H1 (cell line): ENCODE results near the gene OR4F6. TPM values are rescaled to one million over a fixed set of nuclear protein-coding genes. Genes with fewer than 3 reads are reported as not detected.

Source experiments
- CTCF ChIA-PET: fragments of 300-600 bp; sonication (Branson Sonifier 250); formaldehyde crosslinking; loops from one replicate; lab custom pipeline; 2021; ENCODE audit not compliant: partially characterized antibody; lab: Charles Lee
- POLR2A ChIA-PET: fragments of 300-600 bp; sonication (Branson Sonifier 250); formaldehyde crosslinking; loops from one replicate; lab custom pipeline; 2021; ENCODE audit warnings: inconsistent platforms; ENCODE audit not compliant: partially characterized antibody; lab: Charles Lee
- DNase-seq, 2 experiments: peaks; one replicate each; pipeline versions ENCODE4 v3.0.0 to v3.0.0-alpha.2; 2010 to 2022; ENCODE audit warnings: low spot score in 2 of 2, low read depth in 1 of 2, mixed read lengths in 1 of 2
- FAIRE-seq: peaks from 2 replicates; lab custom pipeline; 2011; peaks lifted over from hg19 to GRCh38; lab: Jason Lieb, UNC
- H2AFZ ChIP-seq: 2 replicates; pipeline ENCODE4 v1.8.1; 2012; ENCODE audit warnings: low read length, inconsistent platforms
- H2AK5ac ChIP-seq: 2 replicates; pipeline ENCODE4 v1.6.1; 2013; ENCODE audit warnings: low read depth, low read length
- H2BK120ac ChIP-seq: replicated peaks from 2 replicates; pipeline ENCODE3; 2013; ENCODE audit warnings: low read depth, low read length, inconsistent platforms
- H2BK12ac ChIP-seq: 2 replicates; pipeline ENCODE4 v1.6.1; 2013; ENCODE audit warnings: low read depth, low read length
- H2BK15ac ChIP-seq: 2 replicates; pipeline ENCODE4 v1.6.1; 2013; ENCODE audit warnings: low read length
- H2BK20ac ChIP-seq: 2 replicates; pipeline ENCODE4 v1.6.1; 2013; ENCODE audit warnings: low read length
- H2BK5ac ChIP-seq: 2 replicates; pipeline ENCODE4 v1.6.1; 2013; ENCODE audit warnings: low read depth, low read length
- H3K14ac ChIP-seq: 2 replicates; pipeline ENCODE4 v1.6.1; 2013; ENCODE audit warnings: inconsistent platforms; ENCODE audit not compliant: insufficient read length
- H3K18ac ChIP-seq: 2 replicates; pipeline ENCODE4 v1.6.1; 2013; ENCODE audit warnings: low read length; ENCODE audit errors: extremely low read depth
- H3K23ac ChIP-seq: 2 replicates; pipeline ENCODE4 v1.6.1; 2013; ENCODE audit warnings: inconsistent platforms; ENCODE audit not compliant: insufficient read length
- H3K23me2 ChIP-seq: 2 replicates; pipeline ENCODE4 v1.6.1; 2013; ENCODE audit warnings: low read depth, low read length
- H3K27ac ChIP-seq: 2 replicates; pipeline ENCODE4 v1.6.1; 2011; ENCODE audit warnings: low read depth, low read length, inconsistent platforms
- H3K27me3 ChIP-seq, 4 experiments: replicated peaks in 1 of 4; 1 replicate in 1 of 4; 2 replicates in 3 of 4; pipeline versions ENCODE4 v1.6.1 to v1.8.1; 2011 to 2013; ENCODE audit warnings: low read length in 3 of 4, mild to moderate bottlenecking in 3 of 4, inconsistent platforms in 2 of 4, mixed read lengths in 2 of 4, moderate library complexity in 1 of 4; ENCODE audit not compliant: control insufficient read depth in 3 of 4, insufficient read depth in 3 of 4; ENCODE audit errors: extremely low read depth in 1 of 4
- H3K36me3 ChIP-seq, 4 experiments: 2 replicates each; pipeline versions ENCODE4 v1.6.1 to v1.8.1; 2011 to 2013; ENCODE audit warnings: mild to moderate bottlenecking in 4 of 4, low read length in 3 of 4, moderate library complexity in 2 of 4, control low read depth in 1 of 4, inconsistent platforms in 1 of 4; ENCODE audit not compliant: insufficient read depth in 4 of 4, control insufficient read depth in 2 of 4
- H3K4ac ChIP-seq: replicated peaks from 2 replicates; pipeline ENCODE3; 2013; ENCODE audit warnings: low read length, low read depth, mixed read lengths, inconsistent platforms; ENCODE audit not compliant: insufficient read length
- H3K4me1 ChIP-seq, 4 experiments: replicated peaks in 1 of 4; 1 replicate in 1 of 4; 2 replicates in 3 of 4; pipeline versions ENCODE4 v1.6.1 to v1.8.1; 2011 to 2013; ENCODE audit warnings: low read length in 3 of 4, inconsistent platforms in 2 of 4, mixed read lengths in 1 of 4; ENCODE audit not compliant: insufficient read depth in 4 of 4, control insufficient read depth in 3 of 4
- H3K4me2 ChIP-seq, 2 experiments: 2 replicates each; pipeline versions ENCODE4 v1.6.1 to v1.8.1; 2011 to 2013; ENCODE audit warnings: low read depth in 2 of 2, low read length in 2 of 2, control low read depth in 1 of 2, inconsistent platforms in 1 of 2, mild to moderate bottlenecking in 1 of 2; ENCODE audit not compliant: insufficient read depth in 1 of 2
- H3K4me3 ChIP-seq, 4 experiments: fragments of 200-600, 300-600 bp in 1 of 4; sonication (generic), shearing (Covaris generic), sonication (Bioruptor Twin) in 1 of 4; 2 replicates each; pipeline versions ENCODE4 v1.5.1 to v1.8.1; 2011 to 2016; ENCODE audit warnings: low read length in 4 of 4, low read depth in 3 of 4, control low read depth in 2 of 4, inconsistent platforms in 2 of 4, mild to moderate bottlenecking in 2 of 4, mixed read lengths in 1 of 4, moderate library complexity in 1 of 4; ENCODE audit not compliant: insufficient read depth in 2 of 4; ENCODE audit errors: extremely low read depth in 1 of 4
- H3K56ac ChIP-seq: replicated peaks from 2 replicates; pipeline ENCODE3; 2013; ENCODE audit warnings: low read depth, mild to moderate bottlenecking, mixed read lengths, low read length, inconsistent platforms; ENCODE audit not compliant: insufficient read length
- H3K79me1 ChIP-seq: 2 replicates; pipeline ENCODE4 v1.6.1; 2013; ENCODE audit warnings: low read depth, low read length, control low read depth
- H3K79me2 ChIP-seq, 2 experiments: 2 replicates each; pipeline versions ENCODE4 v1.6.1 to v1.8.1; 2012 to 2013; ENCODE audit warnings: low read length in 2 of 2, mild to moderate bottlenecking in 2 of 2, inconsistent platforms in 1 of 2; ENCODE audit not compliant: insufficient read depth in 2 of 2, control insufficient read depth in 1 of 2
- H3K9ac ChIP-seq, 4 experiments: replicated peaks in 1 of 4; 1 replicate in 1 of 4; 2 replicates in 3 of 4; pipeline versions ENCODE4 v1.6.1 to v1.8.1; 2011 to 2013; ENCODE audit warnings: low read depth in 3 of 4, low read length in 3 of 4, control low read depth in 2 of 4, mild to moderate bottlenecking in 2 of 4, moderate library complexity in 2 of 4, inconsistent platforms in 1 of 4; ENCODE audit errors: extremely low read depth in 1 of 4
- H3K9me3 ChIP-seq, 2 experiments: 2 replicates each; pipeline versions ENCODE4 v1.6.1 to v1.8.1; 2012 to 2013; ENCODE audit warnings: mild to moderate bottlenecking in 2 of 2, moderate library complexity in 2 of 2, control low read depth in 1 of 2, inconsistent platforms in 1 of 2, low read depth in 1 of 2, low read length in 1 of 2, mixed read lengths in 1 of 2; ENCODE audit not compliant: insufficient read depth in 2 of 2
- H4K20me1 ChIP-seq, 2 experiments: replicated peaks in 1 of 2; 2 replicates each; pipeline versions ENCODE3 to v1.8.1; 2011 to 2013; ENCODE audit warnings: inconsistent platforms in 2 of 2, low read length in 2 of 2, mild to moderate bottlenecking in 1 of 2; ENCODE audit not compliant: insufficient read depth in 2 of 2, control insufficient read depth in 1 of 2
- H4K5ac ChIP-seq: 2 replicates; pipeline ENCODE4 v1.6.1; 2013; ENCODE audit warnings: low read length, low read depth, mixed read lengths, inconsistent platforms; ENCODE audit not compliant: insufficient read length
- H4K8ac ChIP-seq: 2 replicates; pipeline ENCODE4 v1.8.0; 2013; ENCODE audit warnings: mild to moderate bottlenecking, moderate library complexity, low read length, inconsistent platforms; ENCODE audit not compliant: insufficient read depth; ENCODE audit errors: extremely low read depth
- H4K91ac ChIP-seq: replicated peaks from 2 replicates; pipeline ENCODE3; 2013; ENCODE audit warnings: low read length, mixed read lengths, inconsistent platforms; ENCODE audit not compliant: insufficient read length
- BCL11A ChIP-seq, 2 experiments: IDR thresholded peaks; one replicate each; pipeline ENCODE4 v1.6.1; 2011; ENCODE audit warnings: low read depth in 2 of 2, low read length in 2 of 2, mild to moderate bottlenecking in 2 of 2
- CBX5 ChIP-seq: fragments of 300-800, 300-1000 bp; sonication (generic); IDR thresholded peaks from 2 replicates; pipeline ENCODE4 v1.7.1; 2016; ENCODE audit warnings: antibody characterized with exemption, low read length, low read depth
- CHD1 ChIP-seq: IDR thresholded peaks from 2 replicates; pipeline ENCODE4 v1.6.1; 2012; ENCODE audit warnings: low read depth, low read length, improper control_type of control experiment
- EP300 ChIP-seq, 2 experiments: IDR thresholded peaks; 1 replicate in 1 of 2; 2 replicates in 1 of 2; pipeline ENCODE4 v1.6.1; 2011 to 2012; ENCODE audit warnings: low read depth in 2 of 2, low read length in 2 of 2, mild to moderate bottlenecking in 2 of 2, borderline replicate concordance in 1 of 2, inconsistent platforms in 1 of 2, moderate library complexity in 1 of 2
- FOSL1 ChIP-seq: IDR thresholded peaks from 2 replicates; pipeline ENCODE4 v1.6.1; 2011; ENCODE audit warnings: mild to moderate bottlenecking, low read depth, low read length, moderate library complexity; ENCODE audit not compliant: insufficient read depth
- GTF2F1 ChIP-seq: IDR thresholded peaks from 2 replicates; pipeline ENCODE4 v1.6.1; 2012; ENCODE audit warnings: low read depth, low read length, improper control_type of control experiment, borderline replicate concordance
- JUN ChIP-seq: IDR thresholded peaks from 2 replicates; pipeline ENCODE4 v1.6.1; 2011; ENCODE audit warnings: low read depth, mild to moderate bottlenecking, improper control_type of control experiment, low read length
- RNF2 ChIP-seq: fragments of 200-900, 300-1000 bp; sonication (generic); IDR thresholded peaks from 2 replicates; pipeline ENCODE4 v1.7.1; 2016; ENCODE audit warnings: borderline replicate concordance, low read depth, mild to moderate bottlenecking, antibody characterized with exemption, low read length; ENCODE audit not compliant: poor library complexity, severe bottlenecking; ENCODE audit errors: missing control alignments
- RXRA ChIP-seq: IDR thresholded peaks from 2 replicates; pipeline ENCODE4 v1.6.1; 2011; ENCODE audit warnings: low read depth, mild to moderate bottlenecking, low read length, moderate library complexity; ENCODE audit not compliant: insufficient read depth
- TAF7 ChIP-seq: optimal IDR thresholded peaks from 2 replicates; pipeline ENCODE3; 2011; ENCODE audit warnings: low read depth, mild to moderate bottlenecking, inconsistent platforms, low read length, moderate library complexity, borderline replicate concordance
- TBP ChIP-seq: IDR thresholded peaks from 2 replicates; pipeline ENCODE4 v1.6.1; 2011; ENCODE audit warnings: low read depth, low read length, improper control_type of control experiment
- TCF12 ChIP-seq: IDR thresholded peaks from 2 replicates; pipeline ENCODE4 v1.6.1; 2011; ENCODE audit warnings: low read depth, mild to moderate bottlenecking, low read length
- WGBS, 2 experiments: shearing (Covaris generic) in 1 of 2; methylation state at CpG; one replicate each; pipeline versions ENCODE4 v1.1.6 to v1.1.7; 2013 to 2015; ENCODE audit warnings: low lambda C conversion rate in 2 of 2, mixed read lengths in 2 of 2, inconsistent platforms in 1 of 2, low coverage in 1 of 2, missing lambda C conversion rate in 1 of 2; ENCODE audit not compliant: insufficient replicate concordance in 2 of 2, insufficient coverage in 1 of 2, insufficient read length in 1 of 2; ENCODE audit errors: extremely low coverage in 1 of 2, missing lambda C conversion rate in 1 of 2; 5-methylcytosine and 5-hydroxymethylcytosine counted together
- polyA plus RNA-seq, 7 experiments: library from polyadenylated mRNA; depleted of rRNA in 3 of 7; stranded (reverse) in 5 of 7; unstranded in 2 of 7; fragments of >200 nt in 5 of 7; fragments of 200-250 nt in 2 of 7; gene quantifications; 1 replicate in 5 of 7; 2 replicates in 1 of 7; 4 replicates in 1 of 7; pipeline versions ENCODE4 v1.2.1 to v1.2.3, GENCODE V29; 2011 to 2013; ENCODE audit warnings: missing spikeins in 2 of 7, mixed read lengths in 2 of 7
- total RNA-seq: library from RNA; stranded (reverse); fragmentation: NEBNext Ultra II Directional; extraction: Animal tissue kit (Norgen Biotek cat#: 25700); gene quantifications from 2 replicates; pipeline ENCODE4 v1.2.1, GENCODE V29; 2021
- TF ChIP-seq, protein P1 (sequence below): IDR thresholded peaks from 2 replicates; pipeline ENCODE4 v1.6.1; 2011; ENCODE audit warnings: low read length, improper control_type of control experiment

Gene OR4F6
- total and polyA plus RNA-seq, 2 of the 8 experiments (the other 6 are each of a cell fraction or from before 2014, with no cell fraction given) = not detected

DNA sequence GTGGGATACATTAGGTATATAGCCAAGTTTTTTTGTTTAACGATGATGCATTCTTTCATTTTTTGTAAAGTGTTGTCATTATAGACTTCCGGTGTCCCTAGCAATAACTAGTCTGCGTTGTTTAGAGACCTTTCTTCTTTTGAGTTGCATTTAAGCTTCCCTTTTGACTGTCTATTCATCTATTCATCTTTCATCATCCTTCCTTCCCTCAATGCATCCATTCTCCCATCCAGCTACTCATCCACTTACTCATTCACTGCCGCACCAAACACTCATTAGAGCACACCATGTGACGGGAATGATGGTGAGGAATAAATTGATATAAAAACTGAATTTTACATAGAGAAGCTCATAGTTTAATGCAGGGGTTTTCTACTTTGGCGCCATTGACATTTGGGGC, 41.6 kb downstream of the OR4F6 start:
- Histone ChIP-seq H4K20me1 (no peaks in the 10 kb centered on the region), H3K36me3 (no peaks in the 10 kb centered on the region), H3K4me2 (no peak overlapping the region), H2AFZ (no peak overlapping the region), H2BK20ac (no peak overlapping the region), H2BK12ac (no peak overlapping the region), H3K4me1 (peaks cover 0 to 2% (median 0%) of the 10 kb centered on the region in 4 experiments; a peak in 3 of 7 replicates), H3K56ac (no peak overlapping the region), H3K23ac (no peak overlapping the region), H2BK5ac (no peak overlapping the region), H3K4ac (no peak overlapping the region), H3K9me3 (peaks cover 8 to 20% of the 10 kb centered on the region in 2 experiments; a peak in 2 of 4 replicates), H4K91ac (no peak overlapping the region), H2BK15ac (no peak overlapping the region), H2AK5ac (no peak overlapping the region), H3K18ac (no peak overlapping the region), H3K79me2 (no peaks in the 10 kb centered on the region), H3K14ac (no peak overlapping the region), H4K5ac (no peak overlapping the region), H3K79me1 (no peaks in the 10 kb centered on the region), H3K9ac (no peak overlapping the region), H4K8ac (no peak overlapping the region), H2BK120ac (no peak overlapping the region), H3K23me2 (no peaks in the 10 kb centered on the region), H3K27ac (no peak overlapping the region), H3K27me3 (no peaks in the 10 kb centered on the region), H3K4me3 (no peak overlapping the region)
- POLR2A ChIA-PET = no interaction called here
- CTCF ChIA-PET = no interaction called here
- WGBS, 2 experiments = 59% methylated on average over 6 of the region's 6 CpGs; no CpG with 5 or more reads in 1 of the 2 experiments
- no peak for FAIRE-seq
- DNase-seq = no peak
- TF ChIP-seq EP300 (IDR thresholded peaks at IDR 0.05; ENCODE audit: borderline replicate concordance in 1 of 2, low read depth in 2 of 2, low read length in 2 of 2) (no peak), TCF12 (no peak), TBP (no peak), BCL11A (IDR thresholded peaks at IDR 0.05; ENCODE audit: low read depth in 2 of 2, low read length in 2 of 2) (no peak), RNF2 (no peak), FOSL1 (no peak), JUN (no peak), CHD1 (no peak), GTF2F1 (no peak), CBX5 (no peak), RXRA (no peak), TAF7 (no peak)
- TF ChIP-seq, protein P1, sequence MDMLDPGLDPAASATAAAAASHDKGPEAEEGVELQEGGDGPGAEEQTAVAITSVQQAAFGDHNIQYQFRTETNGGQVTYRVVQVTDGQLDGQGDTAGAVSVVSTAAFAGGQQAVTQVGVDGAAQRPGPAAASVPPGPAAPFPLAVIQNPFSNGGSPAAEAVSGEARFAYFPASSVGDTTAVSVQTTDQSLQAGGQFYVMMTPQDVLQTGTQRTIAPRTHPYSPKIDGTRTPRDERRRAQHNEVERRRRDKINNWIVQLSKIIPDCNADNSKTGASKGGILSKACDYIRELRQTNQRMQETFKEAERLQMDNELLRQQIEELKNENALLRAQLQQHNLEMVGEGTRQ = no peak
